ENCODE data around the gene PCDHGB2.

DNA sequence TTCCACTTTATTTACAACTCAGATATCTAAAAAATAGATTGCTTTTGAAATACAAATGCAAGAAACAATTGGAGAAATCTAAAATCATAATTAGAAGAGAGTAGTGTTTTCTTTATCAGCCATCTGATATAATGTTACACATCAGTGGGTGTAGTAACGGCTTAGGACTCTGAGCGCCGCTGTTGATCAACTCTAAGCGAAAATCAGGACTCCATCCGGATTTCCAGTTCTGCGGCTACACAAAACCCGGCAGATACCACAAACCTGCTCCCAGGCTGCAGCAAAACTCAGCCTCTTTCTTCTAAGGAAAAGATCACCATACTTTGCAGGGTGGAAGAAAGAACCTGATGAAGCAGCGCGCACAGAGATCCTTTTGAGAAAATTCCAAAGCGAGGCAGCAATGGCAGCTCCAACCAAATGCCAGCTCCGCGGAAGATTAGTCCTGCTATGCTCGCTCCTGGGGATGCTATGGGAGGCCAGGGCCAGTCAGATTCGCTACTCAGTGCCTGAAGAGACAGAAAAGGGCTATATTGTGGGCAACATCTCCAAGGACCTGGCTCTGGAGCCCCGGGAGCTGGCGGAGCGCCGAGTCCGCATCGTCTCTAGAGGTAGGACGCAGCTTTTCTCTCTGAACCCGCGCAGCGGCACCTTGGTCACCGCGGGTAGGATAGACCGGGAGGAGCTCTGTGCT lies 42.9 kb downstream of the PCDHGB2 start, which contains the start of gene PCDHGA9:
- no peak for TF ChIP-seq CTCF (conservative IDR thresholded peaks at IDR 0.05; ENCODE audit: low read depth, low read length)
- no peak for TF ChIP-seq EZH2 (IDR thresholded peaks at IDR 0.05; ENCODE audit: low read length, unreplicated experiment)
